CD4-positive, alpha-beta T cell (primary cell): ENCODE measurements around the gene TST. TPM values are rescaled to one million over a fixed set of nuclear protein-coding genes. Genes with fewer than 3 reads are reported as not detected.

Source experiments
- ATAC-seq: fragments of 200-7000 bp; cut with Tn5 transposase; one replicate; pipeline ENCODE4 v1.10.0; 2022; ENCODE audit warnings: mild to moderate bottlenecking; ENCODE audit not compliant: poor library complexity
- CTCF ChIA-PET: fragments of 350-600 bp; sonication (Branson Sonifier 250); formaldehyde crosslinking; loops from one replicate; lab custom pipeline; 2021; ENCODE audit warnings: antibody characterized with exemption, inconsistent platforms; lab: Charles Lee
- POLR2A ChIA-PET: fragments of 350-600 bp; sonication (Branson Sonifier 250); formaldehyde crosslinking; loops from one replicate; lab custom pipeline; 2021; ENCODE audit warnings: antibody characterized with exemption, inconsistent platforms; lab: Charles Lee
- DNase-seq, 14 experiments: peaks; one replicate each; pipeline ENCODE4 v3.0.0-alpha.2; 2013 to 2020; ENCODE audit warnings: mixed read lengths in 2 of 14
- H3K27ac ChIP-seq, 2 donors: one replicate each; pipeline versions ENCODE4 v1.5.1 to v1.7.0; 2013; ENCODE audit warnings: low read length in 2 of 2, low read depth in 1 of 2, mild to moderate bottlenecking in 1 of 2
- H3K27me3 ChIP-seq, 2 experiments: 1 replicate in 1 of 2; 2 replicates in 1 of 2; pipeline versions ENCODE4 v1.6.1 to v1.7.0; 2013; ENCODE audit warnings: low read length in 2 of 2, control low read depth in 1 of 2, mild to moderate bottlenecking in 1 of 2, moderate library complexity in 1 of 2; ENCODE audit not compliant: insufficient read depth in 2 of 2, control insufficient read depth in 1 of 2
- H3K36me3 ChIP-seq: one replicate; pipeline ENCODE4 v1.6.1; 2013; ENCODE audit warnings: low read length, control low read depth; ENCODE audit not compliant: insufficient read depth
- H3K4me1 ChIP-seq: one replicate; pipeline ENCODE4 v1.6.1; 2013; ENCODE audit warnings: low read length, control low read depth; ENCODE audit not compliant: insufficient read depth
- H3K4me3 ChIP-seq: one replicate; pipeline ENCODE4 v1.5.1; 2013; ENCODE audit warnings: mild to moderate bottlenecking, low read length, moderate library complexity
- H3K9me3 ChIP-seq, 2 experiments: 1 replicate in 1 of 2; 2 replicates in 1 of 2; pipeline versions ENCODE4 v1.6.1 to v1.7.0; 2013; ENCODE audit warnings: low read length in 2 of 2, mild to moderate bottlenecking in 2 of 2, control low read depth in 1 of 2, moderate library complexity in 1 of 2; ENCODE audit not compliant: control insufficient read depth in 1 of 2, insufficient read depth in 1 of 2
- H3K27ac Mint-ChIP-seq: one replicate; pipeline ENCODE4 v1.8.0; 2020; ENCODE audit warnings: mixed read lengths
- H3K27me3 Mint-ChIP-seq: one replicate; pipeline ENCODE4 v1.8.0; 2021; ENCODE audit warnings: mixed read lengths
- H3K36me3 Mint-ChIP-seq: one replicate; pipeline ENCODE4 v1.8.0; 2021; ENCODE audit warnings: low read depth, mixed read lengths
- H3K4me1 Mint-ChIP-seq: one replicate; pipeline ENCODE4 v1.8.0; 2021; ENCODE audit warnings: low read depth, mixed read lengths
- H3K4me3 Mint-ChIP-seq: one replicate; pipeline ENCODE4 v1.8.0; 2020; ENCODE audit warnings: mild to moderate bottlenecking, mixed read lengths
- H3K9me3 Mint-ChIP-seq: one replicate; pipeline ENCODE4 v1.8.0; 2020; ENCODE audit warnings: mixed read lengths
- CTCF ChIP-seq: fragments of 200-600 bp; IDR thresholded peaks from one replicate; pipeline ENCODE4 v1.8.0; 2022; ENCODE audit warnings: antibody characterized with exemption, mild to moderate bottlenecking
- intact Hi-C, 2 experiments: fragments of 100-400 bp; cut with DNase I in 1 of 2; cut with micrococcal nuclease in 1 of 2; formaldehyde crosslinking; loops; one replicate each; pipeline versions ENCODE4 v1.15.1 to v1.9.0; 2023 to 2025; cut with DNase I, micrococcal nuclease
- total RNA-seq, 174 experiments: library from RNA in 2 of 174; stranded (reverse) in 2 of 174; gene quantifications; one replicate each; pipeline ENCODE4 v1.2.3 and lab custom pipeline; 2021 to 2026

The TST gene
- total RNA-seq, 2 experiments from 2014 or later, result not detected

GRCh38 chr22:37024339-37025157, 5.3 kb upstream of the TST start:
- H3K27me3 ChIP-seq, result peaks cover 0 to 4% of the 10 kb centered on the region in 2 experiments
- peaks cover 13% of the 10 kb centered on the region for H3K27me3 Mint-ChIP-seq
- ChIA-PET CTCF (no interaction called here), POLR2A (no interaction called here)
- DNase-seq (no peak), ATAC-seq (no peak)
- intact Hi-C loops, result no loop called here
- H3K4me3 Mint-ChIP-seq, result no peak overlapping the region
- peaks cover 11% of the 10 kb centered on the region for H3K4me1 Mint-ChIP-seq
- H3K9me3 ChIP-seq, result no peaks in the 10 kb centered on the region
- H3K36me3 ChIP-seq, result no peaks in the 10 kb centered on the region
- H3K9me3 Mint-ChIP-seq, result no peaks in the 10 kb centered on the region
- H3K27ac Mint-ChIP-seq, result no peak overlapping the region
- no peaks in the 10 kb centered on the region for H3K36me3 Mint-ChIP-seq
- no peak overlapping the region for H3K4me3 ChIP-seq
- no peak overlapping the region for H3K27ac ChIP-seq
- no peak for TF ChIP-seq CTCF
- peaks cover 21% of the 10 kb centered on the region for H3K4me1 ChIP-seq

- TF ChIP-seq CTCF, result no peak
- H3K4me3 ChIP-seq, result no peak overlapping the region
- peaks cover 0 to 4% of the 10 kb centered on the region in 2 experiments for H3K27me3 ChIP-seq
- no peaks in the 10 kb centered on the region for H3K36me3 ChIP-seq
- peaks cover 11% of the 10 kb centered on the region for H3K4me1 Mint-ChIP-seq
- H3K4me1 ChIP-seq, result peaks cover 24% of the 10 kb centered on the region
- H3K9me3 Mint-ChIP-seq, result no peaks in the 10 kb centered on the region
- H3K27ac Mint-ChIP-seq, result no peak overlapping the region
- H3K27ac ChIP-seq, result no peak overlapping the region
- ATAC-seq (no peak), DNase-seq (no peak)
- H3K9me3 ChIP-seq, result no peaks in the 10 kb centered on the region
- H3K4me3 Mint-ChIP-seq, result no peak overlapping the region
- H3K27me3 Mint-ChIP-seq, result peaks cover 13% of the 10 kb centered on the region
- intact Hi-C loops, result no loop called here
- ChIA-PET CTCF (no interaction called here), POLR2A (no interaction called here)
- H3K36me3 Mint-ChIP-seq, result no peaks in the 10 kb centered on the region
Measured at GRCh38 chr22:37023743-37024338, 4.6 kb upstream of the TST start.

- Histone ChIP-seq H3K36me3 (no peaks in the 10 kb centered on the region), H3K27me3 (peaks cover 0 to 4% of the 10 kb centered on the region in 2 experiments), H3K4me1 (peaks cover 29% of the 10 kb centered on the region), H3K4me3 (no peak overlapping the region), H3K9me3 (no peaks in the 10 kb centered on the region), H3K27ac (no peak overlapping the region)
- H3K4me1 Mint-ChIP-seq, result peaks cover 11% of the 10 kb centered on the region
- DNase-seq (no peak), ATAC-seq (no peak)
- H3K27me3 Mint-ChIP-seq, result peaks cover 13% of the 10 kb centered on the region
- H3K27ac Mint-ChIP-seq, result no peak overlapping the region
- no peak for TF ChIP-seq CTCF
- CTCF ChIA-PET, result interaction anchor here (0.6 to 1.5 kb wide), 6 partner anchors 9 to 1200 kb away, joined by 3 to 4 read pairs (median 3); no protein-coding TSS in a partner anchor
- H3K4me3 Mint-ChIP-seq, result no peak overlapping the region
- H3K36me3 Mint-ChIP-seq, result no peaks in the 10 kb centered on the region
- intact Hi-C loops, result no loop called here
- H3K9me3 Mint-ChIP-seq, result no peaks in the 10 kb centered on the region
- POLR2A ChIA-PET, result no interaction called here
Measured at GRCh38 chr22:37022483-37023337, 3.5 kb upstream of the TST start.
